AG04449 (cell line): Measurements from ENCODE around the gene PHF21B.

ENCODE experiments used
- CTCF ChIA-PET: fragments of 350-600 bp; formaldehyde crosslinking; extraction: SDS; loops from one replicate; lab custom pipeline; 2021; ENCODE audit warnings: antibody characterized with exemption; lab: Yijun Ruan, JAX
- POLR2A ChIA-PET: fragments of 400-600, 350-600 bp; formaldehyde crosslinking; extraction: SDS; loops from one replicate; lab custom pipeline; 2020; ENCODE audit warnings: antibody characterized with exemption, inconsistent platforms; lab: Yijun Ruan, JAX
- DNase-seq: peaks from one replicate; pipeline ENCODE4 v3.0.0-alpha.2; 2010; ENCODE audit warnings: low read depth, low spot score
- H3K4me3 ChIP-seq: 2 replicates; pipeline ENCODE4 v1.5.1; 2011; ENCODE audit warnings: low read depth, mild to moderate bottlenecking, control low read depth, low read length
- CTCF ChIP-seq: IDR thresholded peaks from one replicate; pipeline ENCODE4 v1.5.1; 2011; ENCODE audit warnings: mild to moderate bottlenecking, moderate library complexity, low read length, control low read depth, inconsistent platforms; ENCODE audit not compliant: insufficient read depth; ENCODE audit errors: missing control alignments

Gene PHF21B

GRCh38 chr22:44944883-44945601, 64.8 kb downstream of the PHF21B start:
- ChIA-PET POLR2A (no interaction called here), CTCF (no interaction called here)
- no peak overlapping the region for H3K4me3 ChIP-seq
- DNase-seq, result no peak
- no peak for TF ChIP-seq CTCF

GRCh38 chr22:44943701-44944324, 66.0 kb downstream of the PHF21B start:
- no peak for TF ChIP-seq CTCF
- no peak for DNase-seq
- CTCF ChIA-PET, result no interaction called here

GRCh38 chr22:44942979-44943700, 66.7 kb downstream of the PHF21B start:
- no peak overlapping the region for H3K4me3 ChIP-seq
- CTCF ChIA-PET, result no interaction called here
- DNase-seq, result no peak
- TF ChIP-seq CTCF, result no peak
- POLR2A ChIA-PET, result no interaction called here

More at GRCh38 chr22:44943701-44944324, 66.0 kb downstream of the PHF21B start:
- H3K4me3 ChIP-seq, result no peak overlapping the region
- POLR2A ChIA-PET, result no interaction called here

GRCh38 chr22:44942056-44942455, 67.7 kb downstream of the PHF21B start:
- DNase-seq, result no peak
- CTCF ChIA-PET, result no interaction called here

GRCh38 chr22:44941207-44941606, 68.6 kb downstream of the PHF21B start:
- ChIA-PET POLR2A (no interaction called here), CTCF (no interaction called here)

More at GRCh38 chr22:44942056-44942455, 67.7 kb downstream of the PHF21B start:
- no peak for TF ChIP-seq CTCF
- POLR2A ChIA-PET, result no interaction called here
- no peak overlapping the region for H3K4me3 ChIP-seq

More at GRCh38 chr22:44941207-44941606, 68.6 kb downstream of the PHF21B start:
- DNase-seq, result no peak
- no peak overlapping the region for H3K4me3 ChIP-seq
- TF ChIP-seq CTCF, result no peak
